Fibroblast of peridontal ligament (primary cell): ENCODE data around the gene OSBPL9.
A peak's percentile ranks its signal among the peaks of the same experiment; 100 is the strongest.
"Not testable (repeated sequence)": the region's sequence is repeated elsewhere in the genome, so short reads cannot be mapped to it uniquely, and the experiment has no call there.

Experiments used
- DNase-seq: peaks from one replicate; pipeline ENCODE4 v3.0.0-alpha.2; 2010; ENCODE audit errors: extremely low read depth

Gene OSBPL9

GRCh38 chr1:51664421-51665240 is 47.7 kb downstream of the OSBPL9 start:
- no peak for DNase-seq

- no peak for DNase-seq
These were observed 49.6 kb downstream of the OSBPL9 start for GRCh38 chr1:51666478-51666877.

- DNase-seq: no peak
These were observed 50.7 kb downstream of the OSBPL9 start for GRCh38 chr1:51667561-51667960.

GRCh38 chr1:51669272-51669671 is 52.4 kb downstream of the OSBPL9 start:
- no peak for DNase-seq

GRCh38 chr1:51669816-51670215 is 52.9 kb downstream of the OSBPL9 start:
- DNase-seq: no peak

GRCh38 chr1:51671527-51672325 is 54.8 kb downstream of the OSBPL9 start:
- peak; percentile 57 for DNase-seq

GRCh38 chr1:51673279-51673678 is 56.4 kb downstream of the OSBPL9 start:
- no peak for DNase-seq

GRCh38 chr1:51675177-51675780 is 58.4 kb downstream of the OSBPL9 start:
- DNase-seq: no peak

- DNase-seq: no peak
These were observed 62.5 kb downstream of the OSBPL9 start for GRCh38 chr1:51679435-51679834.

GRCh38 chr1:51684776-51685175 is 67.9 kb downstream of the OSBPL9 start:
- no peak for DNase-seq

GRCh38 chr1:51686450-51686849 is 69.6 kb downstream of the OSBPL9 start:
- DNase-seq: no peak

GRCh38 chr1:51689075-51689440 is 72.2 kb downstream of the OSBPL9 start:
- DNase-seq: peak; percentile 58

- no peak for DNase-seq
These were observed 72.8 kb downstream of the OSBPL9 start for GRCh38 chr1:51689643-51690042.

- DNase-seq: peak; percentile 40
These were observed 73.5 kb downstream of the OSBPL9 start for GRCh38 chr1:51690285-51690961.

GRCh38 chr1:51691920-51692319 is 75.0 kb downstream of the OSBPL9 start:
- no peak for DNase-seq

GRCh38 chr1:51693419-51694155 is 76.7 kb downstream of the OSBPL9 start:
- DNase-seq: peak; percentile 35

- DNase-seq: no peak
These were observed 80.3 kb downstream of the OSBPL9 start for GRCh38 chr1:51697166-51697565.

- no peak for DNase-seq
These were observed 82.5 kb downstream of the OSBPL9 start for GRCh38 chr1:51699391-51699790.

- not testable (repeated sequence) for DNase-seq
These were observed 84.9 kb downstream of the OSBPL9 start for GRCh38 chr1:51701782-51702181.

GRCh38 chr1:51702220-51702619 is 85.3 kb downstream of the OSBPL9 start:
- not testable (repeated sequence) for DNase-seq

- no peak for DNase-seq
These were observed 88.1 kb downstream of the OSBPL9 start for GRCh38 chr1:51705035-51705434.
